GM18505 (cell line): Measurements from ENCODE around the gene TLE4.
"Not testable (repeated sequence)": the region's sequence is repeated elsewhere in the genome, so short reads cannot be mapped to it uniquely, and the experiment has no call there.

Experiments
- ATAC-seq: cut with Tn5 transposase; IDR thresholded peaks from one replicate; pipeline ENCODE4 v1.9.1; 2021; ENCODE audit not compliant: unreplicated experiment
- POLR2A ChIP-seq: IDR thresholded peaks from 4 replicates; pipeline ENCODE4 v1.6.1; 2011; ENCODE audit warnings: borderline replicate concordance; ENCODE audit not compliant: insufficient read depth, insufficient read length; ENCODE audit errors: extremely low read depth

Gene TLE4

GRCh38 chr9:79642671-79643070 is 70.9 kb downstream of the TLE4 start:
- TF ChIP-seq POLR2A = no peak
- ATAC-seq = no peak

GRCh38 chr9:79644048-79644447 is 72.3 kb downstream of the TLE4 start:
- ATAC-seq = no peak
- TF ChIP-seq POLR2A = no peak

GRCh38 chr9:79644601-79645000 is 72.8 kb downstream of the TLE4 start:
- ATAC-seq = no peak
- no peak for TF ChIP-seq POLR2A

GRCh38 chr9:79645110-79645509 is 73.3 kb downstream of the TLE4 start:
- no peak for TF ChIP-seq POLR2A
- no peak for ATAC-seq

- ATAC-seq = no peak
- no peak for TF ChIP-seq POLR2A
These were observed 74.3 kb downstream of the TLE4 start for GRCh38 chr9:79646096-79646495.

GRCh38 chr9:79651251-79651795 is 79.6 kb downstream of the TLE4 start:
- ATAC-seq = no peak
- no peak for TF ChIP-seq POLR2A

GRCh38 chr9:79652598-79652997 is 80.8 kb downstream of the TLE4 start:
- TF ChIP-seq POLR2A = no peak
- no peak for ATAC-seq

GRCh38 chr9:79654591-79655382 is 83.0 kb downstream of the TLE4 start:
- not testable (repeated sequence) for ATAC-seq

- no peak for ATAC-seq
- no peak for TF ChIP-seq POLR2A
These were observed 83.8 kb downstream of the TLE4 start for GRCh38 chr9:79655551-79655950.

GRCh38 chr9:79656169-79656568 is 84.4 kb downstream of the TLE4 start:
- TF ChIP-seq POLR2A = no peak
- no peak for ATAC-seq

GRCh38 chr9:79657891-79658290 is 86.1 kb downstream of the TLE4 start:
- no peak for TF ChIP-seq POLR2A
- ATAC-seq = no peak

GRCh38 chr9:79658926-79659325 is 87.2 kb downstream of the TLE4 start:
- TF ChIP-seq POLR2A = no peak
- ATAC-seq = no peak

GRCh38 chr9:79660615-79661014 is 88.8 kb downstream of the TLE4 start:
- ATAC-seq = no peak
- TF ChIP-seq POLR2A = no peak

- ATAC-seq = no peak
- no peak for TF ChIP-seq POLR2A
These were observed 89.5 kb downstream of the TLE4 start for GRCh38 chr9:79661279-79661678.
